Esophagus mucosa (tissue), 1 donor: ENCODE results near the gene PATE1. TPM values are rescaled to one million over a fixed set of nuclear protein-coding genes. Genes with fewer than 3 reads are reported as not detected.

Experiments
- ATAC-seq: fragments of 200-7000 bp; cut with Tn5 transposase; one replicate; pipeline ENCODE4 v1.9.1; 2020
- total RNA-seq: library from RNA; stranded (reverse); gene quantifications from one replicate; pipeline ENCODE4 v1.2.4, GENCODE V29; 2023
- donor health status: DM: yes; HTN: yes; CAD: no.

The PATE1 gene
- total RNA-seq, 1 donor from 2014 or later = not detected

GRCh38 chr11:125797641-125798040 is 51.6 kb downstream of the PATE1 start:
- ATAC-seq = no peak

Other genes with a start within 250 kb of the PATE1 start
- gene EI24, start 176.8 kb upstream of the PATE1 start, total RNA-seq = 77.2 TPM
- 73.6 TPM for gene STT3A, start 153.4 kb upstream of the PATE1 start, total RNA-seq
- 14.7 TPM for gene CHEK1, start 121.1 kb upstream of the PATE1 start, total RNA-seq
- gene ACRV1, start 65.4 kb upstream of the PATE1 start, total RNA-seq = not detected
- gene PATE2, start 32.5 kb downstream of the PATE1 start, total RNA-seq = not detected
- gene PATE3, start 41.8 kb downstream of the PATE1 start, total RNA-seq = not detected
- gene PATE4, start 87.0 kb downstream of the PATE1 start, total RNA-seq = not detected
- 4.6 TPM for gene HYLS1, start 141.4 kb downstream of the PATE1 start, total RNA-seq
- 5.3 TPM for gene PUS3, start 156.9 kb downstream of the PATE1 start, total RNA-seq
- gene DDX25, start 158.2 kb downstream of the PATE1 start, total RNA-seq = not detected
- not detected for gene VSIG10L2, start 199.8 kb downstream of the PATE1 start, total RNA-seq